Femur (tissue), 1 donor: ENCODE measurements around the gene NAA16.
"Not testable (repeated sequence)": the region's sequence is repeated elsewhere in the genome, so short reads cannot be mapped to it uniquely, and the experiment has no call there.

ENCODE experiments used
- DNase-seq: peaks from one replicate; pipeline ENCODE4 v3.0.0-alpha.2; 2017

NAA16 gene

GRCh38 chr13:41310963-41311405 is at the start of gene NAA16:
Gene NAA16, plus strand, starts transcription at chr13:41311267. Its CDS starts 262 bp downstream, at chr13:41311529.
- DNase-seq: peak; percentile 96

- peak; percentile 90 for DNase-seq
Observed at GRCh38 chr13:41263261-41263971, 47.7 kb upstream of the NAA16 start, which contains the start of gene MTRF1. Gene MTRF1, minus strand, starts transcription at chr13:41263576. Its CDS starts 2,669 bp downstream, at chr13:41260907.

DNA sequence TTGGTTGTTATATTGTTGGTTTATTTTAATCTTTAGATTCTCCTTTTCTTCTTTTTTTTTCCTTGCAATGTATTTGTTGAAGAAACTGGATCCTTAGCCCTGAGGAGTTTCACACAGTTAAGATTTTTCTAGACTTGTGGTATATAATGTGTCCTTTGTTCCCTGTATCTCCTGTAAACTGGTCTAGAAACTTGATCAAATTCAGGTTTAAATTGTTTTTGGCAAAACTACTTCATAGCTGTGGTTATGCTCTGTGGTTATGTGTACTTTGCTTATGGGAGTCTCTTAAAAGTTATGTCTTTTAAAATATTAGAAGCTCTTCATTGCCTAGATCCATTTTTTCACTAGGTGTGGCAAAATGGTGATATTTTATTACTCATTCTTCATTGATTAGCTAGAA is 44.0 kb upstream of the NAA16 start:
- DNase-seq: no peak

DNA sequence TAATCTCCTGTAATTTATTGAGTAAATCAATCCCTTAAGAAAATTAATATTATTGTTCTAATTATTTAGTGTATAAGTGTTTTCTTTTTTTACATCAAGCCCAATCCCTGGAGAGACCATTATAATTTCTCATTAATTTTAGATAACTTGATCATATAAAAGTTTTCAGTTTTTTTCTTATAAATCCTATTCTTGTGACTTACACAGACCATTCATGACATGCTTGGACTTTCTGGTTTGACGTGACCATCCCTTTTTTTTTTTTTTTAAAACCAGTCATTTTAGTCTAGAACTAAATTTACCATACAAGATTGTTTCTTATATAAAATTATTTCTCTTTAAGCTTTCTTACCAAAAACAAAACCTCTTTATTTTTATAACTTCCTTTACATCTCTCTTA is 42.3 kb upstream of the NAA16 start:
- no peak for DNase-seq

GRCh38 chr13:41271456-41272285 is 39.4 kb upstream of the NAA16 start:
- no peak for DNase-seq

DNA sequence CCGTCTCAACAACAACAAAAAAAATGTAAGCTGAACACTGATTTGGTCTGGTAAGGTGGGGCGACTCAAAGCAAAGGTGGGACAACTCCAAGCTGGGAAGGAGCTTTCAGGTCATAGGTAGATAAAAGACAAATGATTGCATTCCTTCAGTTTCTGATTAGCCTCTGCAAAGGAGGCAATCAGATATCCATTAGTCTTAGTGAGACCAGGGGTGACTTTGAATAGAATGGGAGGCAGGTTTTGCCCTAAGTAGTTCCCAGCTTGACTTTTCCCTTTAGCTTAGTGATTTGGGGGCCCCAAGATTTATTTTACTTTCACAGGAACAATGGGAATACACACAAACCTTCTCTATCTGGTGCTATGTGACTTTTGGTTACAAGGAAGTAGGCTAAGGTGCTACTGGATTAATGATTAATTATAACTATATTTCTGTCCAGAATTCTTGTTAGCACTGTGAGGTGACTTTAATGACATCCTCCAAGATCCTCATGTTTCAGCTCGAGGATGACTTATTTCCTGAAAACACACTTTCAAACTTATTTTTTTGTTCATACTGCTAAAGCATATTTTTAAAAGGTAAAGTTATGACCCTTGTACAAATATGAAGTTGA is 37.1 kb upstream of the NAA16 start:
- DNase-seq: no peak

DNA sequence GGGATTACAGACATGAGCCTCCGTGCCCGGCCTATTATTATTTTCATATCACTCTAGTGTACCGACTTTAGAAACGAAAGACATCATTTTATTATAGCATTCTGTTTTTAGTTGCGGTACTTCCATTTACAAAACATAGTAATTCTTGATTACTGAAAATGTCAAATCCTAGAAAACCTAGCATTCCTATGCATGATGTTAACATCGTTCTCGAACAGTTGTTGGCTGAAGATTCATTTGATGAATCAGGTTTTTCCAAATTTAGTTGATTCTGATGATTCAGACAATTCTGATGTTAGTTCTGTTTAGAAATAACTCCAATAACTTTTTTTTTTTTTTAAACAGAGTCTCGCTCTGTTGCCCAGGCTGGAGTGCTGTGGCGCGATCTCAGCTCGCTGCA is 36.2 kb upstream of the NAA16 start:
- DNase-seq: no peak

DNA sequence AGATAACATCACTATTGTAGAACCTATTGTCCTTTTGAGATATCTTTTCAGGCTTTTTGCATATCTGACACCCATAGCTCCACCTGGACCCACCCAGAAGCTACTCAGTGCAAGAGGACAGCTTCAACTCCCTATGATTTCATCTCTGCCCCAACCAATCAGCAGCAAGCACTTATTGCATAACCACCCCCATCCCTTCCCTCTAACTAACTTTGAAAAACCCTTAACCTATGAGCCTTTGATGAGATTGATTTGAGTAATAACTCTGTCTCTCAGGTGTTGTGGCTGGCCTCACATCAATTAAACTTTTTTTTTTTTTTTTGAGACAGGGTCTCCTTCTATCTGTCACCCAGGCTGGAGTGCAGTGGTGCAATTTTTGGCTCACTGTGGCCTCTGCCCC is 34.2 kb upstream of the NAA16 start:
- no peak for DNase-seq

DNA sequence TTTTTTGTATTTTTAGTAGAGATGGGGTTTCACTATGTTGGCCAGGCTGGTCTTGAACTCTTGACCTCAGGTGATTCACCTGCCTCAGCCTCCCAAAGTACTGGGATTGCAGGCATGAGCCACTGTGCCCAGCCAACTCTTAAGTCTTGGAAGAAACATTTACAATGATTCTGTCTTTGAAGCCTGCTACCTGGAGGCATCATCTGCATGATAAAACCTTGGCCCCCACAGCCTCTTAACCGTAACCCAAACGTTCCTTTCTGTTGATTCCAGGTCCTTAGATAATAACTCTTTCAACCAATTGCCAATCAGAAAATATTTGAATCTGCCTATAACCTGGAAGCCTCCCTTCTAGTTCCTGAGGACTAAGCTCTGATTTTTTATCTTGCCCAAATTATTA is 31.9 kb upstream of the NAA16 start:
- DNase-seq: not testable (repeated sequence)

DNA sequence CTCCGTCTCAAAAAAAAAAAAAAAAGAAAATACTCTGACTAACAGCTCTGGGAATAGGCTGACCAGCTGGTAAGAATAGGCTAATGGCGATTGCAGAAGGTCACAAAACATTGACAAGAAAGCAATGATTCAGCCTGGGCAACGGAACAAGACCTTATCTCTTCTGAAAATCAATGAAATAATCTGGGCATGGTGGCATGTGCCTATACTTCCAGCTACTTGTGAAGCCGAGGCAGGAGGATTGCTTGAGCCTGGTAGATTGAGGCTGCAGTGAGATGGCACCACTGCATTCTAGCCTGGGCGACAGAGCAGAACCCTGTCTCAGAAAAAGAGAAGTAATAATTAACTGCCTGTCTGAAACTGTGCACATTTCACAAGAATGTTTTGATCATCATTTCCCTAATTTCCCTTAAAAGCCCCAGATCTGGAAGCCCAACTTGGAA is 28.9 kb upstream of the NAA16 start:
- DNase-seq: no peak

- DNase-seq: no peak
Observed at GRCh38 chr13:41284512-41285288, 26.4 kb upstream of the NAA16 start.

- no peak for DNase-seq
Observed at GRCh38 chr13:41286370-41286769, 24.7 kb upstream of the NAA16 start.

- no peak for DNase-seq
Observed at GRCh38 chr13:41289463-41289881, 21.6 kb upstream of the NAA16 start.

- DNase-seq: no peak
Observed at GRCh38 chr13:41291246-41291645, 19.8 kb upstream of the NAA16 start.

- DNase-seq: no peak
Observed at GRCh38 chr13:41293272-41293671, 17.8 kb upstream of the NAA16 start.

- DNase-seq: no peak
Observed at GRCh38 chr13:41294914-41295313, 16.2 kb upstream of the NAA16 start.

DNA sequence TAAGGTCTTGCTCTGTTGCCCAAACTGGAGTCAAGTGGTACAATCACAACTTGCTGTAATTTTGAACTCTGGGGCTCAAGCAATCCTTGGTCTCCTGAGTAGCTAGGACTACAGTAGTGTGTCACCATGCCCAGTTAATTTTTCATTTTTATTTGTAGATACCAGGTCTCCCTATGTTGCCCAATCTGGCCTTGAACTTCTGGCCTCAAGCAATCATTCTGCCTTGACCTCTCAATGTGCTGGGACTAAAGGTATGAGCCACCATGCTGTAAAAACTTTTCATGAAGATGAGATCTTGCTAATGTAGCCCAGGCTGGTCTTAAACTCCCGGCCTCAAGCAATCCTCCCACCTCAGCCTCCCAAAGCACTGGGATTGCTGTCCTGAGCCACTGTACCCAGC is 15.1 kb upstream of the NAA16 start:
- DNase-seq: no peak

GRCh38 chr13:41296879-41297646 is 14.0 kb upstream of the NAA16 start:
- no peak for DNase-seq

DNA sequence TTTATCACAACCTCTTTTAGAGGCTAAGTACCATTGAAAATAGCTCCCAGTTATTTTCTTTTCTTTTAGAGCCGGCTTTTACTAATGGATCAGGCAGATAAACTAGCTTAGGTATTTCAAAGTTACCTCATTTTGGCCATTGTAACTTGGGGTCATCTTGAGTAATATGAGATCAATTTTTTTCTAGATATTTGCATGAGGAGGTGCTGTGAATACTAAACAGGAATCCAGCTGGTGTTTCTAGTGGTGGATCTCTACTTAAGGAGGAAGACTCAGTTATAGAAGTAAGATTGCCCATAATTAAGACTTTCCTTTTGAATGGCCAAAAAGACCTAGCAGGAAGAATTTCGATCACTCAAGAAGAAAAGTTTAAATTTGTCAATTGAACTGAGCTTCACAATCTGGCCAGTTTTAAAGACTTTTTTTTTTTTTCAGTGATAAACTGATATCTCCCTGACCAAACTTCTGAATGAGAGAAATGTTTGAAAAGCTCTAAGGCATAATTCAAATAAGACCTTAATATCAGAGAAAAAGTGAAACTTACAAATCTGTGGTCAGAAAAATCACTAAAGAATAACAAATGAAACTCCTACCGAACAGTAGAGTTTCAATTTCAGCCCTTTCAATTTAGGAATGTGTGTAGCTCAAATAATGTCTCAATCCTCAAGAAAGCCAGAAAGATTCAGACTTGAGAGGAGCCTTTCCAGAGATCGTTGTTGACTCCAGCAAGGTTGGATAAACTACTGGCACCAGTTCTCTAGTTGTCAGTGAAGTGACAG is 11.6 kb upstream of the NAA16 start:
- DNase-seq: no peak

DNA sequence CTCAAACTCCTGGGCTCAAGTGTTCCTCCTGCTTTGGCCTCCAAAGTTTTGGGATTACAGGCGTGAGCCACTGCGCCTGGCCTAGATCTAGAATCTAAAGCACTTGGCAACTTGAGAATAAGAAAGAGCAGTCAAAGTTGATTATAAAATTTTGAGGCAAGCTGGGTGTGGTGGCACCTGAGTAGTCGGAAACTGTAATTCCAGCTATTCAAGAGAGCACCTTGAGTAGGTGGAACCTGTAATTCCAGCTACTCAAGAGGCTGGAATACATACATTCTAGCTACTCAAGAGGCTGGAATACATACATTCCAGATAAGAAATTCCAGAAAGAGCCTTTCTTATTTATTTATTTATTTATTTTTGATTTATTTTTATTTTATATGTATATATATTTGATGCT is 8.3 kb upstream of the NAA16 start:
- no peak for DNase-seq

- DNase-seq: no peak
Observed at GRCh38 chr13:41304551-41304950, 6.5 kb upstream of the NAA16 start.
